Right forelimb (tissue), 1 donor: ENCODE data around the gene TMPRSS4.

Experiments
- DNase-seq: peaks from one replicate; pipeline ENCODE4 v3.0.0-alpha.2; 2018

The TMPRSS4 gene

GRCh38 chr11:118108513-118108912, 31.6 kb downstream of the TMPRSS4 start:
- no peak for DNase-seq

- DNase-seq, result no peak
Observed at GRCh38 chr11:118109231-118109630, 32.4 kb downstream of the TMPRSS4 start.

DNA sequence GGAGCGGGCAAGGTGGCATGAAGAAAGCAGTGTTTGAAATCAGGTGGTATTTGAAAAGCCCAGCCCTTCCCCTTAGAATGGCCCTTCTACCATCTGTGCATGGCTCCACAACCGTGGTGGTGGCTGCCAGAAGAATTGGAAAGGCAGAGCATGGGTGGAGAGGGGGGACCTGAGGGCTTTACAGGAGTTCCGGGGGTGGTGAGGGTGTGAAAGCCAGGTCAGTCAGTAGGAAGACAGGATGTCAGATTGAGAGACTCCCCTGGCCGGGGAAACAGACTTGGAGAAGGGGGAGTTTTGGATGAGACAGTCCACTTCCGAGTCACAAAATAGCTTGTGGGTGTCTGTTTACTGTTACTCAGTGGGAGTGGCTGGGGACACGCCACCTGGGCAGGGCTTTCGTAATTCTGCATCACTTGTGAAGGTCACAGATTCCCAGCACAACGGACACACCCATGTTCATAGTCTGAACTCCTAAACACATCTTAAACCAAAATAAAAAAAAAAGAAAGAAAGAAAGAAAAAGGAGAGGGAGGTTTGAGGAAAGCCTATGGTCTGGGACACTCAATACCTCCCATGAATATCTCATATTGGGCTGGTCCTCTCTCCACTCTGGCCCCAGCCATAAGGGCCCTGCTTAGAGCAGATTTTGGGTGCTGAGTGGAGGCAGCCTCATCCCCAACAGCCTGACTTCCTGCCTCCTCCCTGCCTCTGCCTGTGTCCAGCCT, 34.3 kb downstream of the TMPRSS4 start:
- no peak for DNase-seq

DNA sequence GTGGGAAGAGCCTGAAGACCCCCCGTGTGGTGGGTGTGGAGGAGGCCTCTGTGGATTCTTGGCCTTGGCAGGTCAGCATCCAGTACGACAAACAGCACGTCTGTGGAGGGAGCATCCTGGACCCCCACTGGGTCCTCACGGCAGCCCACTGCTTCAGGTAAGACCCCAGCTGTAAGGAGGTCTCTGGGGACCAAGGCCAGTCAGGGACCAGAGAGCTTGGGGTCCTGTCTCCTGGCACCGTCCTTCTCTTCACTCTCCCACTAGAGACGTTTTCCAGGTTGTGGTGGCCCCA, 34.8 kb downstream of the TMPRSS4 start:
- no peak for DNase-seq

GRCh38 chr11:118112711-118113430, 36.0 kb downstream of the TMPRSS4 start:
- no peak for DNase-seq

DNA sequence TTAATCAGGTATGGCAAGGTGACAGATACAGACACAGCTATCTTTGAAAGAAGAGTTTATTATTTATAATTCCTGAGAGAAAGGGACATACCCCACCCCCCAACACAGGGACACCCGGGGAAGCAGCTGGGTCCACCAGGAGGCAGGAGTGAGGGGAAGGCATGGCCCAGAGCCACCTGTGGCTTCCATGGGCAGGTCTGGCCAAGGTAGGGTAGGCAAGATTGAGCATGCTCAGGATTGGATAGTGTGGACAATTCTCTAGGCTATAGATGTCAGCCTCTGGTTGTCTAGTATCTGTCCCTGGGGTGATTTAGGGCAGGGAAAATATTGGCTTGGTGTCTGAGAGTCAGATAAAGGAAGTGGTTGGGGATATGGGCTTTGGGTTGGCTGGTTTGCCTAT, 37.4 kb downstream of the TMPRSS4 start:
- no peak for DNase-seq

GRCh38 chr11:118115048-118115447, 38.2 kb downstream of the TMPRSS4 start:
- no peak for DNase-seq

DNA sequence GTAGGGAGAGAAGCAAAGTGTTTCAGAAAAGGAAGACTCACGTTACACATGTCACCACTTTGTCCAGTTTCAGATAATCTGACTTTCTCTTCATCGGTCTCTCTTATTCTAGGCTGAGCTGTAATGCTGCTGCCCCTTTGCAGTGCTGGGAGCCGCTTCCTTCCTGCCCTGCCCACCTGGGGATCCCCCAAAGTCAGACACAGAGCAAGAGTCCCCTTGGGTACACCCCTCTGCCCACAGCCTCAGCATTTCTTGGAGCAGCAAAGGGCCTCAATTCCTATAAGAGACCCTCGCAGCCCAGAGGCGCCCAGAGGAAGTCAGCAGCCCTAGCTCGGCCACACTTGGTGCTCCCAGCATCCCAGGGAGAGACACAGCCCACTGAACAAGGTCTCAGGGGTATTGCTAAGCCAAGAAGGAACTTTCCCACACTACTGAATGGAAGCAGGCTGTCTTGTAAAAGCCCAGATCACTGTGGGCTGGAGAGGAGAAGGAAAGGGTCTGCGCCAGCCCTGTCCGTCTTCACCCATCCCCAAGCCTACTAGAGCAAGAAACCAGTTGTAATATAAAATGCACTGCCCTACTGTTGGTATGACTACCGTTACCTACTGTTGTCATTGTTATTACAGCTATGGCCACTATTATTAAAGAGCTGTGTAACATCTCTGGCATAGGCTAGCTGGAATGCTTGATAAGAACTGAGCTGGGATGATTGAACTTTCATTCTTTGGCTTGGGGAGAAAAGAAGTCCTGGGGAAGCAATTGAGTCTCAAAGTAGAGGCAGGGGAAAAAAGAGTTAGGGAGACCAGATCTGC, 41.1 kb downstream of the TMPRSS4 start:
- no peak for DNase-seq

DNA sequence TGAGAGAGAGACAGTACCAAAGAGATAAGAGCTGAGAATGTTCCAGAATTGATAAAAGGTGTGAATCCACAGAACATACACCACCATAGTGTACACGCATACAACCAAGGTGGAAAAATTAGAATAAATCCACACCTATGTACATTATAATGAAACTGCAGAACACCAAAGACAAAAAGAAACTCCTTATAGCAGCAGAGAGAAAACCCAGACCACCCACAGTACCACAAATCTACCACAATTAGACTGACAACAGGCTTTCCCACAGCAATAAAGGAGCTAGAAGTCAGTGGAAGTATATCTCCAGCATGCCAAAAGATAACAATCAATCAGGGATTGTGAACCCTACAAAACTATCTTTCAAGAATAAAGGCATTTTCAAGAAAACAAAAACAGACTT, 43.9 kb downstream of the TMPRSS4 start:
- no peak for DNase-seq

DNA sequence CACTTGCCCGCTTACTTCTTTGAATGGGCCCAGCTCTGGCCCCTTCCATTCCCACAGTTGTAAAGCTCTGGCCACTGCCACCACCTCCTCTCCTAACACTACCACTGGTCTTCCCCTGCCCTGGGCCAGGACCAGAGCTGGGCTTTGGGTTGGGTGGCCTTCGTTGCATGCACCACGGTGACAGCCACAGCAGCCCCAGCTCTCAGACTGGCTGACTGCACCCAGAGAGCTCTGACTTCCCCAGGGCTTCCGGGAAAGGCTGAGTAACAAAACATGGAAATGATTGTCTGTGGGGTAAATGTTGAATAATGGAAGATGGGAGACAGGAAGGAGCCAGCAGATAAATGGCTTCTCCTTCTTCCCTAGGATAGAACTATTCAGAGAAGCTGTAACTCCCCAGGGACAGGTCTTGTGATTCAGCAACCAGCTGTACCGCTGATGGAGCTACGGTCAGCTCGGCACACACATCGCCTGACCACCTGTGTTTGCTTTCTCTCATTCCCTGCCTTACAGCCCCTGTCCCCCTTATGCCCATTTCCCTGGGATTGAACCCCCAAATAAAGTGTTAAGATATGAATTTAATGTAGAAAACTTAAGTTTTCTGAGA, 48.2 kb downstream of the TMPRSS4 start:
- DNase-seq, result no peak

GRCh38 chr11:118126082-118126838, 49.4 kb downstream of the TMPRSS4 start:
- DNase-seq, result no peak

- DNase-seq, result no peak
Observed at GRCh38 chr11:118128310-118128709, 51.4 kb downstream of the TMPRSS4 start.

DNA sequence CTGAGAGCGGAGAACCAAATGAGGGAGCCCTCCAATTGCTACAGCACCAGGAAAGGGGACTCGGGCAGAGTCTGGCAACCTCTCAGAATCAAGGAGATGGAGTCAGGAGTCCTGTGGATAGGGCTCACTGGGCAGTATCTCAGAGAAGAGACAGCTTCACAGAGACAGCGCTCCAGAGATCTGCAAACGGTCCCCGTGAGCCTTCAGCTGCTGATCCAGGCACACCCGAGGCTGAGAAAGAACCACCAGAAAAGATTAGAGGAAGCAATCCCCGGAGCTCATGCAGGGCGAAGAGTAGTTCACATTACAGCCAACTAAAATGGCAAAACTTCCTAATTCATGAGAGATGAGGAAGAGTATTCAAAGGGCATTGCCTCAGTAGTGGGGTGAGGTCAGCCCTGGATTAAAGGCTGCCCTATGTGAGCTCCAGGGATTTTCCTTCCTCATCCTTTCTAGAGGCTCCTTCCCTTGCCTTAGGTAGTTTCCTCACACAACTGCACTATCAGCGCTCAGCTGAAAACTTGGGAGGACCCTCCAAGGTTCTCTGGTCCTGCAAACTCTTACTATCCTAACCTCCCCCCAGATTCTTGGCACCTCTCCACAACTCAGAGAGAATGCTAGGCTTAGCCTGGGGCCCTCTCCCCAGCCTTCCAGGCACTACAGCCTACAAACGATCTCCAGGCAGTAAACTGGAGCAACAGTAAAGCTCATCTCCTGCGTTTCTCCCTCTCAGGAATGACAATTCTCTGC, 52.0 kb downstream of the TMPRSS4 start:
- no peak for DNase-seq

DNA sequence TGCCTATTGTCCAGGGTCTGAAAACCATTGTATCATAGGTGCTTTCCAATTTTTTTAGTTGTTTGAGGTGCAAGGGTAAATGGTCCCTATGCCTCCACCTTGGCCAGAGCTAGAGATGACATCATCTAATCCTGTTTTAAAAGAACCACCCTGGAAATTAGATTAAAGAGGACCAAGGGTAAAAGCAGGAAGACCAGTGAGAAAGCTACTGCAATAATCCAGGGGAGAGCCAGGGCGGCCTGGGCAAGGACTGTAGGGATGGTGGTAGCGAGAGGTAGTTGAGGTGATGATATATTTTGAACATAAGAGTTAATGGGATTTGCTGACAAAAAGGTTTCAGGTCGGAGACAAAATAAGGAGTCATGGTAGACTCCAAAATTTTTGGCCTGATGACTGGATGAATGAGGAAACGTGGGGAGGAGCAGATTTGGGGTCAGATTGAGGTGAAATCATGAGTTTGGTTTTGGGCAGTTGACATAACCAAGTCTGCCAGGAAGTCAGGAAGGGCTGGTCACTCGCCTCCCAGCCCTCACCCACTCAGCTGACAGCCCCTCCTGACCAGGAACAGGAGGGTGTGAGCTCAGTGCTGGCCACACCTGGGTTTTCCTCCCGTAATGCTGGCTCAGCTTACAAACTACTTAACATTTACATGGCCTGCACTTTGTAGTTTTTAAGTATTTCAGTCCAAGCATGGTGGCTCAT, 52.7 kb downstream of the TMPRSS4 start:
- DNase-seq, result no peak

GRCh38 chr11:118132385-118133151, 55.7 kb downstream of the TMPRSS4 start:
- DNase-seq, result no peak

DNA sequence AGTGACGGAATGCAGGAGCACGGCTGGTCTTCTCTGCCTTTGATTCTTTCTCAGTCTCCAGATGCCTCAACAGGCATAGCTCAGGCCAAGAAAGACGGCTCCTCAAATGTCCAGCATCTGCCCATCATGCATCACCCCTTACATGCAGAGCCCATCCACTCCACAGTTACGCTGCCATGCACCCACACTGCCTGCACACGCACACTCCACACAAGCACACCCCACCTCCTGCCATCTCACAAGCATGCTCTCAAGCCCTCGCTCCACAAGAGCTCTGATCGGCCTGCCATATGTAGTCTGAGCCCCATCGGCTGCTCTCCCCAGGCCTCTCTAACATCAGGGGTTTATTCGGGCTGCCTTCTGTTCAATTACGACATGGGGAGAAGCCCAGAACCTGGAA, 56.9 kb downstream of the TMPRSS4 start:
- DNase-seq, result no peak

GRCh38 chr11:118135051-118135795, 58.3 kb downstream of the TMPRSS4 start:
- no peak for DNase-seq

DNA sequence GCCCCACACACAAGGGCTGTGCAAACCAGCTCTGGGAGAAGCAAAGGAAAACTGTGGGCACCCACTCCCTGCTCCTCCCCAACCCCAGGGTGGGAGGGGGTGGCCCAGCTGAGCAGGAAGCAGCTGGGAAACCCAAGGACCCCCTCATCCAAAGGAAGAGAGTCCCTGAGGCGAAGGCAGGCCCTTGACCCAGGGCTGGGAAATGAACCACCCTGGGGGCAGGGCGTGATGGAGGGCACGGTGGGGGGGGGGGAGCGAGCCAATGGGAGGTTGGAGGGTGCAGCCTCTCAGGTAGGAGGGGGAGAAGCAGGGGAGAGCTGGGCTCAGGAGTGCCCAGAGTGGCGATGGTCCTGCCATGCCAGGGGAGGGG, 58.9 kb downstream of the TMPRSS4 start:
- no peak for DNase-seq

DNA sequence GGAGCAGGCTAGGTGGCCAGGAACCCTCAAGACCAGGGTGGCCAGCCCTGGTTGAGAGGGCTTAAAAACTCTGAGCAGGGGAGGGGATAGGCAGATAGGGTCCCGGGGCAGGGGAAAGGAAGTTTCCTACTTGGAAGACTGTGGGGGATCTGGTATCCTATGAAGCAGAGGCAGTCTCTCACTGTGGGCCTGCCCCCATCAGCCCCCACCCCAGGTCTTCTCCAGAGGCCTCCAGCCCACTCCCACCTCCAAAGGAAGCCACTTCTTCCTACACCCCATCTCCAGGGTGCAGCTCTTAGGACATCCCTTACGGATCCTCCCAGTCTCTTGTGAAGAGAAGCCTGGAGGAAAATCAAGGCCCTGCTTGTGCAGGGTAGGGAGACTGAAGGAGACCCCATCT, 59.5 kb downstream of the TMPRSS4 start:
- DNase-seq, result no peak

GRCh38 chr11:118136801-118137200, 59.9 kb downstream of the TMPRSS4 start:
- DNase-seq, result no peak
